ENCODE results near the gene ITPRIP. TPM values are rescaled to one million over a fixed set of nuclear protein-coding genes. Genes with fewer than 3 reads are reported as not detected.
A peak's percentile ranks its signal among the peaks of the same experiment; 100 is the strongest.

ITPRIP gene
- polyA plus RNA-seq, 1 donor (not counting 4 experiments of a cell fraction or from before 2014, with no cell fraction given): 12.1 TPM

GRCh38 chr10:104353325-104354048 is 15.2 kb upstream of the ITPRIP start, which contains the start of gene CFAP58:
Gene CFAP58, plus strand, starts transcription at chr10:104353833. Its CDS starts 65 bp downstream, at chr10:104353898.
- FAIRE-seq: peak; percentile 83
- Histone ChIP-seq H3K9me3 (ENCODE audit: control insufficient read depth, low read depth, low read length) (no peaks in the 10 kb centered on the region), H3K4me3 (ENCODE audit: control insufficient read depth in 2 of 3, extremely low read depth in 1 of 3, insufficient read depth in 2 of 3, low read depth in 1 of 3, low read length in 3 of 3) (peak within 1 kb of the TSS; percentile 24 to 72 (median 37)), H3K27ac (ENCODE audit: control insufficient read depth, insufficient read depth, low read length) (no peak within 1 kb of the TSS), H3K27me3 (ENCODE audit: control insufficient read depth, extremely low read depth, insufficient read depth, low read length) (peaks cover 8% of the 10 kb centered on the region), H3K79me2 (ENCODE audit: control insufficient read depth, insufficient read depth, low read length) (no peaks in the 10 kb centered on the region), H3K9ac (ENCODE audit: control insufficient read depth, extremely low read depth, insufficient read depth, low read length) (peak within 1 kb of the TSS; percentile 42), H3K36me3 (ENCODE audit: control insufficient read depth in 2 of 2, extremely low read depth in 1 of 2, insufficient read depth in 2 of 2, low read length in 2 of 2) (no peaks in the 10 kb centered on the region), H3K4me2 (ENCODE audit: control insufficient read depth, extremely low read depth, insufficient read depth, low read depth, low read length) (peak within 1 kb of the TSS; percentile 86), H4K20me1 (ENCODE audit: control insufficient read depth, extremely low read depth, insufficient read depth, low read length) (no peaks in the 10 kb centered on the region), H2AFZ (ENCODE audit: control insufficient read depth, low read length) (peak within 1 kb of the TSS; percentile 94), H3K4me1 (ENCODE audit: control insufficient read depth, extremely low read depth, insufficient read depth, low read length) (peaks cover 38% of the 10 kb centered on the region), H3K9me1 (ENCODE audit: control insufficient read depth, extremely low read depth, insufficient read depth, low read length) (no peaks in the 10 kb centered on the region)
- DNase-seq (ENCODE audit: low read depth, low spot score): no peak
- TF ChIP-seq EZH2 (IDR thresholded peaks at IDR 0.05; ENCODE audit: low read length): no peak
- TF ChIP-seq CTCF (optimal IDR thresholded peaks at IDR 0.05 in 1 of 3, IDR thresholded peaks at IDR 0.05 in 1 of 3, conservative IDR thresholded peaks at IDR 0.05 in 1 of 3; ENCODE audit: extremely low read depth in 1 of 3, insufficient read depth in 2 of 3, low read length in 3 of 3): peak; percentile 62 to 72 (median 64)
- dilution Hi-C loops (cut with MboI; ENCODE audit: extremely low pct_ligation_motif_present, low sequenced_read_pairs): no loop called here

DNA sequence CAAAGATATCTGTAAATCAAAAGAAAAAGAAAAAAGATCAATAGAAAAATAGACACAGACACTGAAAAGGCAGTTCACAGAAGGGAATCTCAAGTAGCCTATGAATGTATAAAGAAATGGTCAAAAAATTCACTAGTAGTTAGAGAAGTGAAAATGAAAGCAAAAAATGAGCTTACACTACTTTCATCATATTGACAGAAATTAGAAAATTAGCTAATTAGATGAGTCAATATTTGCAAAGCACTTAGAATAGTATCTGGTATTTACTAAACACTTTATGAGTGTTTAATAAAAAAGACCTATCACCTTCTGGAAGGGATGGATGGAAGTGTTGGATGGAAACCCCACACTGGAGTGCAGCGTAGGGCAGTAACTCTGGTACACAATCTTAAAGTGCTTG is 13.7 kb upstream of the ITPRIP start:
- Histone ChIP-seq H3K9me1 (ENCODE audit: control insufficient read depth, extremely low read depth, insufficient read depth, low read length) (no peaks in the 10 kb centered on the region), H3K9ac (ENCODE audit: control insufficient read depth, extremely low read depth, insufficient read depth, low read length) (no peak overlapping the region), H2AFZ (ENCODE audit: control insufficient read depth, low read length) (no peak overlapping the region), H3K4me2 (ENCODE audit: control insufficient read depth, extremely low read depth, insufficient read depth, low read depth, low read length) (peak overlapping the region; percentile 17), H3K4me3 (ENCODE audit: control insufficient read depth in 2 of 3, extremely low read depth in 1 of 3, insufficient read depth in 2 of 3, low read depth in 1 of 3, low read length in 3 of 3) (no peak overlapping the region), H3K4me1 (ENCODE audit: control insufficient read depth, extremely low read depth, insufficient read depth, low read length) (peaks cover 38% of the 10 kb centered on the region), H3K27me3 (ENCODE audit: control insufficient read depth, extremely low read depth, insufficient read depth, low read length) (peaks cover 8% of the 10 kb centered on the region), H3K36me3 (ENCODE audit: control insufficient read depth in 2 of 2, extremely low read depth in 1 of 2, insufficient read depth in 2 of 2, low read length in 2 of 2) (no peaks in the 10 kb centered on the region), H3K79me2 (ENCODE audit: control insufficient read depth, insufficient read depth, low read length) (no peaks in the 10 kb centered on the region), H3K9me3 (ENCODE audit: control insufficient read depth, low read depth, low read length) (no peaks in the 10 kb centered on the region), H3K27ac (ENCODE audit: control insufficient read depth, insufficient read depth, low read length) (no peak overlapping the region), H4K20me1 (ENCODE audit: control insufficient read depth, extremely low read depth, insufficient read depth, low read length) (no peaks in the 10 kb centered on the region)
- FAIRE-seq (no peak), DNase-seq (ENCODE audit: low read depth, low spot score) (no peak)
- dilution Hi-C loops (cut with MboI; ENCODE audit: extremely low pct_ligation_motif_present, low sequenced_read_pairs): no loop called here
- TF ChIP-seq CTCF (optimal IDR thresholded peaks at IDR 0.05 in 1 of 3, IDR thresholded peaks at IDR 0.05 in 1 of 3, conservative IDR thresholded peaks at IDR 0.05 in 1 of 3; ENCODE audit: extremely low read depth in 1 of 3, insufficient read depth in 2 of 3, low read length in 3 of 3) (no peak), EZH2 (IDR thresholded peaks at IDR 0.05; ENCODE audit: low read length) (no peak)
